NCI-H2081 treated with DMSO at 0.1 percent for 48 hours (cell line): ENCODE data around the gene ITPR2.
"Not testable (repeated sequence)": the region's sequence is repeated elsewhere in the genome, so short reads cannot be mapped to it uniquely, and the experiment has no call there.

Experiments used
- DNase-seq: peaks from one replicate; lab custom pipeline; 2025; lab: John Stamatoyannopoulos, UW

The ITPR2 gene

DNA sequence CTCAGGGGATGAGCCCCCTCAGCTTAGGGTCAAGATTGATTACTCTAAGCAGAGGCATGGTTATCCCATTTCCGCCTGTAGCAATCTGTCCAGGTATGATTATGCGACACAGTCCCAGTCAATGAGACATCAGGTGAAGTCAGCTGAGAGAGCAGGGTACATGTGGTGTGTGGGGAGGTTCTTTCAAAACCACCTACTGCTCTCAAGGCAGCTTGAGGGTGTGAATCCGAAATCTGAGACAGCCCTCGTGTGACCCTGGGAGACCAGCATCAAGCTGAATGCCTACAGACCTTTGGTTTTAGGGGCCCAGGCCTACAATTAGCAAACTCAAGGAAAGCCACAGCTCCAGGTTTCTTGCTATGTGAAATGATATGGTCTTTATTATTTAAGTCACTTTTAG, 275.7 kb downstream of the ITPR2 start:
- DNase-seq, result no peak

DNA sequence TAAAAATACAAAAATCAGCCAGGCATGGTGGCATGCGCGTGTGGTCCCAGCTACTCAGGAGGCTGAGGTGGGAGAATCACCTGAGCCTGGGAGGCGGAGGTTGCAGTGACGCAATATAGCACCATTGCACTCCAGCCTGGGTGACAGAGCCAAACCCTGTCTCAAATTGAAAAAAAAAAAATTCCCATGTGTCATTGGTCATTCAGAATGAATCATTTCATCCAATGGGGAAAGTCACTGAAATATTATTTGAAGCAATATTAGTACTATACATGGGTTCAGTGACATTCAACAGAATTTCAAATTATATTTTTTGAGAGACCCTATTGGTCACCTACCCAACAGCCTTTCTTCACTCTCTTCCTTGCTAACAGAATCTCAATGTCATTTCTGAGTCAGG, 276.1 kb downstream of the ITPR2 start:
- no peak for DNase-seq

DNA sequence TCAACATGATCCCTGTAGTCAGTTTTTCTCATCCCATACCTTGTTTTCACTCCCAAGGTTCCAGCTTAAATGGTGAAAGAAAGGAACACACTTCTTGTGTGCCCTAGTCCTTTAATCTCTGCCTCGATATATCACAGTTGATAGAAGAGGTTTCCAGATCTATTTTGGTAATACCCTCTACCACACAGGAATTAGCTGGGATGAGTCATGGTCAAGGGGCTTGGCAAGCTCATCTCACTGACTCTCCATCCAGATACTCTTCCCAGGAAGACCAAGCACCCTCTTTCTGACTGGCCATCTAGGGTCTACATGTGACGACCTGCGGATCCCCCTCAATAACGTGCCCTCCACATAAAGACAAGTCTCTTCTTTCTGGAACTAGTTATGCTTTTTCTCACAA, 277.9 kb downstream of the ITPR2 start:
- DNase-seq, result no peak

DNA sequence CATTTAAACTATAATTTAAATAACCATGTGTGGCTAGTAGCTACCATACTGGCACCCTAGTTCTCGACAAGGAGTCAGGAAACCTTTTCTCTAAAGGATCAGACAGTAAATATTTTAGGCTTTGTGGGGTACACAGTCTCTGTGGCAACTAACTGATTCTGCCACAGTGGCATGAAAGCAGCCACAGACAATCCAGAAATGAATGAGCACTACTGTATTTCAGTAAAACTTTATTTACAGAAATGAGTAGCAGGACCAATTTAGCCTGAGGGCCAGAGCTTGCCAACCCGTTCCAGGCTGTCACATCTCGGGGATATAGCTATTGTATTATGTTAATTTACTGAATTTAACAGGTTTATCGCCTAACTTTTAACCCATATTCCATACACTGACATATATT, 278.7 kb downstream of the ITPR2 start:
- no peak for DNase-seq

DNA sequence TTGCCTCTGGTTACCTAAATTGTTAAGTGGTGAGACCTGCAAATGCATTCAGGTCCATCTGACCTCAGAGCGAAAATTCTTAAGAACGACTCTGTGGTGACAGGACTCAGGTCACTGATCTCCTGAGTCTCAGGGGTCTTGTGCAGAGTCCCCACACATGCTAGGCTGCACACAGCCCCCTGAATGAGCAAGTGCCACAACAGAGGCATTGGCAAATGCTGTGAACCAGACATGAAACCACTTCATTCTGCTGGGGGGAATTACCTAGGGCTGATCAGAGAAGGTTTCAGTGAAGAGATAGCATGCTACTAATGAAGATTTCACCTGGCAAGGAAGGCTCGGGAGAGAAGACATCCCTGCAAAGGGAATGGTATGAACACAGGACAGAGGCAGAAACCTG, 281.6 kb downstream of the ITPR2 start:
- no peak for DNase-seq

DNA sequence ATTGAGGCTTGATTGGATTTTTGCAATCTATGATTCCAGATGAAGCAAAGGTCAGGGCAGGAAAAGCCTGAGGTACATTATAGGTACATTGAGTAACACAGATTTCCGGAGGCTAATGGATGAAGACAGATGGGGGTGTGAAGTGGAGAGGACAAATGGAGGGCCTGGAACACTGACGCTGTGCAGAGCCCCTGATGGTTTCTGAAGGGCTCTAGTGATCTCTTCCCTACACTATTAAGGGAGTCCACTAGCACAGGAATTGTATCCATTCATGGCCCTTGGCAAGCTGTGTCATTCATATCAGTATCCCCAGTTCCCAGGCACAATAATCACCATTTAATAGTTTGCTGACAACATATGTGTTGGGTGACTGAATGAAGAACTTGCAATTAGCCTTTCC, 284.8 kb downstream of the ITPR2 start:
- DNase-seq, result no peak

DNA sequence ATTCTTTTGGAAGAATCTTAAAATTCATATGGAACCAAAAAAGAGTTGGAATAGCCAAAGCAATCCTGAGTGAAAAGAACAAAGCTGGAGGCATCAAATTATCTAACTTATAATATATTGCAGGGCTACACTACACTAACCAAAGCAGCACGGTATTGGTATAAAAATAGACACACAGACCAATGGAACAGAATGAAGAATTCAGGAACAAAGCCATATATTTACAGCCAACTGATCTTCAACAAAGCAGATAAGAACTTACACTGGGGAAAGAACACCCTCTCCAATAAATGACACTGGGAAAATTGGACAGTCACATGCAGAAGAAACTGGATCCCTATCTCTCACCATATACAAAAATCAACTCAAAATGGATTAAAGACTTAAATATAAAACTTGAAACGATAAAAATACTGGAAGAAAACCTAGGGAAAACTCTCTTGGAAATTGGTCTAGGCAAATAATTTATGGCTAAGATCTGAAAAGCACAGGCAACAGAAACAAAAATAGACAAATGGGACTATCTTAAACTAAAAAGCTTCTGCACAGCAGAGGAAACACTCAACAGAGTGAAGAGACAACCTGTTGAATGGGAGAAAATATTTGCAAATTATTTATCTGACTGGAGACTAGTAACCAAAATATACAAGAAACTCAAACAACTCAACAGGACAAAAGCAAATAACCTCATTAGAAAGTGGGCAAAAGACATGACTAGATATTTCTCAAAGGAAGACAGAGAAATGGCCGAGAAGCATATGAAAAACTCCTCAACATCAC, 286.3 kb downstream of the ITPR2 start:
- no peak for DNase-seq

DNA sequence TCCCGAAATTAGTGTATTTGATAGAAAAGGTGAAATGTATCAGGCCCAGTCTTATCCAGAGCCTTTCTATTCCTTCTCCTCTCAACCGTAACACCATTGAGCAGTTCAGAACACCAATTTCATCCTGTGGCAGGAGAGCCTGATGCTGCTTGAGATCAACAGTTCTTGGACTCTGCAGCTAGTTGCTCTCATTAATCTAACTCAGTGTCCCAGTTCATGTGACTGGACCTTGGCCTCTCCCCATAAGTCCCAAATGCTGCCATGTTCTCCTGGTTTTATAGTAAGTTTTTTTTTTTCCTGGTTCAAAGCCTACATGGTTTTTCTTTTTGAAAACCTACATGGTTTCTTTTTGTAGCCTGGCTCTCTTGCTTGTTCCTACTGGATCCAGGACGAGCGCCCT, 293.9 kb downstream of the ITPR2 start:
- DNase-seq, result no peak

DNA sequence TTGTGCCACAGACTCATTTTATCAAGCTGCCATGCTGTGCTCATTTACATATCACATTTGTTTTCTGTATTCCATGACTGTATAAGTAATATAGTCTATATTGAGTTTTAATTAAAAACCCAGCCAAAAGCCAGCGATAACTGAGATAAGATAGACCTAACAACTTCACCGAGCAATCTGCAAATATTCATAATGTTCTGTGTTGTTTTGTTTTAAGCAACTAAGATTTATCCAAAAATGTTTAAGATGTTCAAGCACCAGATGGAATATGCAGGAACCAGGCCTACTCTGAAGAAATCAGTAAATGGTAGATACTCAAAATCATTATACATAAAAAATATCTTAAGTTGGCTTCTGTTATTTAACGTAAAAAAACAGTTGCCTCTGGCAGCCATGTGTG, 295.3 kb downstream of the ITPR2 start:
- no peak for DNase-seq

DNA sequence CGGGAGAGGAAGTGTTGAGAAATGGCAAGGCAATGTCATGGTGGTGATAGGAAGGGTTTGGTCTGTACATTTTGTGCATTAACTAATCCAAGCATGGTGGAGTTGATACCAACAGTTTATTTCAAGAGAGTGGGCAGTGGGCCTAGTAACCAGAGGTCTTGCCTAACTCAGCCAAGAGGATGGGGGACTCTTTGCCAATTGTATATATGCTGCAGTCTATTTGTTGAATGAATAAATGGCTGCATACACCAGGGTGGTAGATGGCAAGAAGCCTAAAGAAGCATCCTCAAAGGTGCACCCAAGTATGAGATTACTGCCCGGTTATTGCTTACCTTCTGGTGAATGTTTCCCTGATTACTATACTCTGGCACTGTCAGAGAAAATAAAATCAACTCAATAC, 295.9 kb downstream of the ITPR2 start:
- DNase-seq, result no peak

DNA sequence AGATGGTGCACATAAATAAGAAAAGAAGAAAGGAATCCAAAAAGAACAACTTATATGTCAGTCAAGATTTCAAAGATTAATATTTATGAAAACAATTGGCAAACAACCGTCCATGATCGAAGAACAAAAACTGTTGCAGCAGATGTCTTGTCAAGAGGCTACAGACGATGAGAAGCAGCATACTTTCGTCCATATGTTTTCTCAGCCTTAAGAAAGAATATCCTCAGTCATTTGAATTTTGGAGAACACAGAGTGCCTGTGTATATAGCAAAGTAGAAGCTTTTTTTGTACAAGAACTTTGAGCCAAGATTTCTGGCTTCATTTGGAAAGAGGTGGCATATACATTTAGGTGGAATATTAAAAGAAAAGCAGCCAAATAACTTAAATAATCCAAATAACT, 297.2 kb downstream of the ITPR2 start:
- DNase-seq, result no peak

DNA sequence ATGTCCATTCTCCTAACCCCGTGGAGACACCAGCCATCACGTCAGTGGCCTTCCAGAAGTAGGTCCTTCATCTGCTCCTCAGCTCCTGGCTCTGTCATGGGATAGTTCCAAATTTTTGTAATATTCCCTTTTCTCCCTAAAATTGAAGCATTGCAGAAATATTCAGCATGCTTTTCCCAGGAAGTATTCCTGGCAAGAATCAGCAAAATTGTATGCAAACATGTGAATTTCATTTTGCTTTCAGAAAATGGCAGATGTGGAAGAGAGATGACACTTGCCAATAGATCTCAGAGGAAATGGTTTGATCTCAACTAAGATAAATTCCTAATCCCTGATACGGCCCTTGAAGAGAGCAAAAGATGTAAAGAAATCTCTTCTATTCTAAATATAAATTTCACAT, 298.9 kb downstream of the ITPR2 start:
- DNase-seq, result no peak

DNA sequence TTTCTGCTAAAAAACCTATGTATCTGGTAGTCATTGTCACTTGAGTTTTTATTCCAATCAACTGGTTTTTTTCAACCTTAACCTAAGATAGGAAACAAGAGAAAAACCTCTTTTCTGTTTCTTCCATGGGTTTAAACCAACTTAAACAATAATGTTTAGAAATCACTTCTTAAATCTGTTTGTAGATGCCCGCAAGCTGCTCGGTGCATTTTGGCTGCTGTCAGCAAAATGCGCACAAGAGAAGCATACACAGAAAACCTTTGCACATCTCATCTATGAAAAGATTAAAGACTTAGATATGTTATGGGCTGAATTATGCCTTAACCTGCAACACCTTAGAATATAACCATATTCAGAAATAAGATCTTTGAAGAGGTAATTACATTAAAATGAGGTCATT, 299.8 kb downstream of the ITPR2 start:
- no peak for DNase-seq

DNA sequence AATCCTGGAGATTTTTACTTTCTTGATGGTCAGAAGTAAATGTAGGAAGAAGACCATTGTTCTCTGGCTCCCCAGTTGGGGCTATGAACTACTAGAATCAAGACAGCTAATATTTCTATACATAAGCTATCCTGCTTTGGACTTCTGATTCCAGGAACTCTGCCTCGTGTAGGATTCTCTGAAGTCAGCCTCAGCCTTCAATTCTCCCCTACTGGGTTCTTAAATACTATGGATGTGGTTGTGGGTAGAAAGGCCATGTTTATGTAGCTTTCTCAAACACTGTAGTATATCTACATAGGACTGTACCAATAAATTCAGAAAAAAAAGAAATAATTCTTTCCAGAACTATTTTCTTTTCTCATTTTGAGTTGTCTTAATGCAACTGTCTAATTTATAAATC, 302.5 kb downstream of the ITPR2 start:
- DNase-seq, result no peak

DNA sequence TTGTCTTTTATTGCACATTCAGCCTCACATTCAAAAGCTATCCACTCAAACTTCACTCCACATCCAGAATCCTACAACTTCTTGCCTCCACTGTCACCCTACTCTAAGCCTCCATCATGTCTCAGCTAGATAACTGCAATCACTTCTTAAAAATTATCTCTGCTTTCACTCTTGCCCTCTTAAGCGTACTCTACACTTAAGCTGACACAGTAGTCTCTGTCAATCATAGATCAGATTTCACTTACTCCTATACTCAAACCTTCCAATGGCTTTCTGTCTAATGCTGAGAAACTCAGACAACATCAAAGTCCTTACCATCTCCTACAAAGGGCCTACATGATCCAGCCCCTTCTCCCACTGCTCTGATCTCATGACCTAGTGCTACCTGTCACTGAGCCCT, 304.1 kb downstream of the ITPR2 start:
- DNase-seq, result no peak

DNA sequence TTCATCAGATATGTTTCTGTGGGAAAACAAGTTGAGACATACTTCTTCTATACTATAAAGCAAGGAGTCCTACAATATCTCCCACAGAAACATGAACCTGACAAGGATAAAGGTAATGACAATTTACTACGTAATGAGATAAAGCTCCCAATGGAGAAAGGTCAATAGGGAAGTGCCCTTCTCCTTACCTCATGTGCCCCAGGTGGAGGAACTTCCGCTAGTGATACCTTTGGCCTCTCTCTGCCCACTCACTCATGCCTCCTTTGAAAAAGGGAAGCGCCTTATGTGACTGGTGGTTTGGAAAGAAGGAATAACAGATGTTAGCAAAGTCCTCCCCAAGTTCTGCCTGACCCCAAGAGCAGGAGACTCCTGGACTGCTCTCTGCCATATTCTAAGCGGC, 305.3 kb downstream of the ITPR2 start:
- no peak for DNase-seq

DNA sequence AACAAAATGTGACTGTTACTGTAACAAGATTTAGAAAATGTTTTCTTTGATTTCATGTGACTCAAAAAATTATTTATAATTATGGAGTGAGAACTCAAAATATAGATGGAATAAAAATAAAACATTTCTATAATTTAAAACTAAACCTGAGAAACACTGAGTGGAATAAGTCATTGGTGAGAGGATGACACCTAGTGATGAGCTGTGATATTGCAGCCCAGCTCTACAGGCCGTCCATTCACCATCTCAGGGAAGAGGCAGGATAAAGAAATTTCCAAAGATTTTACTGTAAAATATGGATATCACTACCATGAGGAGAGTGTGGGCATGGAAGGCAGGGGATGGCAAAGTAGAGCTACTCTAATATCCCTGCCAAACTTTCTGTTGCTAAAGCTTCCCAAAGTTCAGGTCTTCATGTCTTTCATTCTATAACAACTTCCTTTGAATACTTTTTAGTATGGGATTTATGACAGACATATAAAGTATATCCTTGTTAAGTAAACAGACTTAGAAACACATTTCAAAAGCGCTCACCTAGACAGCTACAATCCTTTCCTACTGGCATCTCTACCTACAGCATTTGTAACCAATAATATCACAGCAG, 308.0 kb downstream of the ITPR2 start:
- DNase-seq, result no peak

DNA sequence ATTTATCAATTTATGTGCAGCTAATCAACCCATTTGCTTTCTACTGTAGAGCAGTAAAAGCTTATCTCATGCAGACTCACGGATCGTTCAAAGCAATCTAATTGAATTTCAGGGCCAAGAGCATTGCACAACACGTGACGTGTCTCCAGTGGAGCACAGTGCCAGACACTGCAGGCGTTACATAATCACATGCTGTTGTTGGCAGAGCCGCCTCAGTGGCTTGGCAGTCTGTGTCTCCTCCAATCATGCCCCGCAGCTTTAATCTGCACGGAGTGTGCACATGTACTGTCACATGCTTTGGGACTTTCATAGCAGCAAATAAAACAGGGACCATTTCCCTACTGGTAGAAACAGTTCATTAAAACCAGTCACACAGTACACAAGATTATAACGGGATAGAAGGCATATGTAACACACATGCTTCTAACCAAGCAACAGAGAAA, 309.3 kb downstream of the ITPR2 start:
- peak; percentile 38 for DNase-seq

DNA sequence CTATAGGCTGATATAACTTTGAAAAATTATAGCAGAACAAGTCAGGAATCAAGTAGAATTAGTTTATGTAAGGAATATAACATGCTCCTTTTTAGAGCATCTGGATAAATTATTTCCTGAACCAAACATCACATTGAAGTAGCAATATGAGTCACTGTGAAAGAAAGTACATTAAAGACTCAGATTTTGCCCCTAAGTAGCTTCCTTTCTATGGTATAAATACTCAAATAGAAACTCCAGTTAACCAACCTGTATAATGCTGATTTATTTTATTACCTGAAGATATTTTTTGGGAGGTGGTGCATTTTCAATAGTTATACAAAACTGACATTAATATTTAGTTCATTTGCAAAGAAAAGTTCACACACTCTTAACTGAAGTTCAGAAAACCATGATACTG, 312.1 kb downstream of the ITPR2 start:
- DNase-seq, result no peak

DNA sequence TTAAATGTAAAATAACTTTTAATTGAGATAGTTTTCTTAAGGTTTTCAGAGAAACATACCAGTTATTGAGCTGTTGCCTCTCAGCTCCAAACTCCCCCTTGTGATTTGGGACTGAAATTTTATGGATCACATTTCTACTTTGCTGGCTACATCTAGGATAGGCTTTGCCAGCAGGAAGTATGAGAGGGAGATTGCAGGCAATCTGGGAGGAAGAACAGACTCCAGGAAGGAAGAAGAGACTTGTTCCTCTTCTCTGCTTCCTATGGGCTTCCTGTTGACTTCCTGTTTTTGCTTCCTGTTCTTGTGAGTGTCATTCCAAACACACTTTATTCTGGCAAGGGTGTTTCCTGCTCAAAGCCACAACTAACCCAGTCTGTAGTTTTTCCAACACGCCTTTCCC, 312.9 kb downstream of the ITPR2 start:
- DNase-seq, result no peak

DNA sequence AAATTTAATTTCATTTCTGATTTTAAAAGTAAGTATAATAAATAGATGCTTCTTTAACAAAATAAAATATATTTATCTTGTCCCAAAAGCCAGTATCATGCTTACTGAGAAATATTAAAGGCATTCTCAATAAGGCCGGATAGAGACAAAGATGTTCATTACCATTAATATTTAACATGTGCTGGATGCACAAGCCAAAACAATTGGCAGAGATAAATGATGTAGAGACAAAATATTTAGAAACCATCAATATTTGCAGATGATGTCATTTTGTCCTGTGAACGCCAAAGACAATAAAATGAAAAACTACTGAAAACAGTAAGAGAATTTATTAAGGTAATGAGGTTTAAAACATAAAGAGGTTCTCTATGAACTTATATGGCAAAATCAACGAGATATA, 313.5 kb downstream of the ITPR2 start:
- DNase-seq, result no peak

DNA sequence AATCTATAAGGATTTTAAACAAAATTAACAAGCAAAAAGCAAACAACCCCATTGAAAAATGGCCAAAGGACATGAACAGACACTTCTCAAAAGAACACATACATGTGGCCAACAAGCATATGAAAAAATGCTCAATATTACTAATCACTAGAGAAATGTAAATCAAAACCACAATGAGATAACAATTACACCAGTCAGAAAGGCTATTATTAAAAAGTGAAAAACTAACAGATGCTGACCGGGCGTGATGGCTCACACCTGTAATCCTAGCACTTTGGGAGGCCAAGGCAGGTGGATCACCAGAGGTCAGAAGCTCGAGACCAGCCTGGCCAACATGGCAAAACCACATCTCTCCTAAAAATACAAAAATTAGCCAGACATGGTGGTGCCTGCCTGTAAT, 315.7 kb downstream of the ITPR2 start:
- DNase-seq, result not testable (repeated sequence)

DNA sequence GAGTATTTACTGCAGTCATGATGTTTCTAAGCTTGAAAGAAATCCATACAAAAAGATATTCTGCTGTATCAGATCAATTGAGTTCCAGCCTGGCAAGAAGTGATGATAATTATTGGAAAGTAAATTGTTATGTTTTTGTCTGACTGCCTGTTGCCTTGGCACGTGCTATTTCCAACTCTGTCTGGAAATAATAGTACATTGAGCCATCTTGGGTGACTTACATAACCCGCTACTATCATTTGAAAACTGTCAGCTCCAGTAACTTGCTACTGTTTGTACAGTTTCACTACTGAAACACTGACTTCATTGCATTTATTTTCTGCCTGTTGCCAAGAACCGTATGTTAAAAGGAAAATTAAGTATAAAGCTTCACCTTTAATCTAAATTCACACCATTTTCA, 318.6 kb downstream of the ITPR2 start:
- DNase-seq, result no peak
